Panc1 (cell line): ENCODE measurements around the gene GPHA2. TPM values are rescaled to one million over a fixed set of nuclear protein-coding genes. Genes with fewer than 3 reads are reported as not detected.

Source experiments
- ATAC-seq: fragments of 200-7000 bp; cut with Tn5 transposase; 2 replicates; pipeline ENCODE4 v1.9.1; 2020; ENCODE audit warnings: mild to moderate bottlenecking, moderate library complexity
- BruUV-seq: library from RNA; stranded (reverse); fragments of 400-500 nt; replicated peaks from 2 replicates; lab custom pipeline; 2021; lab: Mats Ljungman, UMichigan
- CTCF ChIA-PET: fragments of 300-600 bp; sonication (Branson Sonifier 250); formaldehyde crosslinking; loops from one replicate; lab custom pipeline; 2022; ENCODE audit warnings: antibody characterized with exemption; lab: Charles Lee
- POLR2A ChIA-PET: fragments of 300-600 bp; sonication (Branson Sonifier 250); formaldehyde crosslinking; loops from one replicate; lab custom pipeline; 2022; ENCODE audit warnings: antibody characterized with exemption; lab: Charles Lee
- DNase-seq: peaks from one replicate; pipeline ENCODE4 v3.0.0-alpha.2; 2010; ENCODE audit warnings: low read depth, low spot score
- H3K27ac ChIP-seq: 2 replicates; pipeline ENCODE4 v1.5.1; 2011; ENCODE audit warnings: mild to moderate bottlenecking, low read length, inconsistent platforms
- H3K27me3 ChIP-seq: fragments of 200-500 bp; sonication (Bioruptor generic); 2 replicates; pipeline ENCODE4 v1.6.0; 2014; ENCODE audit warnings: low read length, inconsistent platforms; ENCODE audit not compliant: control insufficient read depth, insufficient read depth
- H3K36me3 ChIP-seq: fragments of 200-500 bp; sonication (Bioruptor generic); 2 replicates; pipeline ENCODE4 v1.5.1; 2014; ENCODE audit warnings: inconsistent platforms, mild to moderate bottlenecking, low read length, moderate library complexity; ENCODE audit not compliant: control insufficient read depth, insufficient read depth
- H3K4me1 ChIP-seq: 2 replicates; pipeline ENCODE4 v1.5.1; 2011; ENCODE audit warnings: inconsistent platforms, mild to moderate bottlenecking, low read length, moderate library complexity; ENCODE audit not compliant: control insufficient read depth, insufficient read depth
- H3K4me3 ChIP-seq, 2 experiments: 2 replicates each; pipeline ENCODE4 v1.5.1; 2011 to 2012; ENCODE audit warnings: low read depth in 2 of 2, low read length in 2 of 2, mild to moderate bottlenecking in 2 of 2, inconsistent platforms in 1 of 2, moderate library complexity in 1 of 2
- H3K9me3 ChIP-seq: fragments of 200-500 bp; sonication (Bioruptor generic); 2 replicates; pipeline ENCODE4 v1.5.1; 2014; ENCODE audit warnings: low read depth, mild to moderate bottlenecking, inconsistent platforms, low read length, moderate library complexity; ENCODE audit not compliant: control insufficient read depth, insufficient read depth
- POLR2AphosphoS5 ChIP-seq: IDR thresholded peaks from 2 replicates; pipeline ENCODE4 v1.6.1; 2012; ENCODE audit warnings: mild to moderate bottlenecking, low read depth, low read length, moderate library complexity
- SIN3A ChIP-seq: IDR thresholded peaks from 2 replicates; pipeline ENCODE4 v1.6.1; 2012; ENCODE audit warnings: low read depth, mild to moderate bottlenecking, low read length, moderate library complexity, borderline replicate concordance; ENCODE audit not compliant: insufficient read depth
- TCF7L2 ChIP-seq: IDR thresholded peaks from 2 replicates; pipeline ENCODE4 v1.6.1; 2011; ENCODE audit warnings: mild to moderate bottlenecking, low read depth, low read length, inconsistent platforms
- in situ Hi-C: cut with HindIII; loops from 2 replicates; pipeline ENCODE4 v1.10.0; 2016; ENCODE audit warnings: low sequenced_read_pairs, low pct_unique_long_range_greater_than_20kb
- intact Hi-C: fragments of 100-400 bp; cut with micrococcal nuclease; formaldehyde crosslinking; loops from one replicate; pipeline ENCODE4 v1.10.0; 2022; ENCODE audit not compliant: unreplicated experiment
- total RNA-seq: library from RNA; stranded (reverse); gene quantifications from one replicate; pipeline ENCODE4 v1.2.1, GENCODE V29; 2021; ENCODE audit not compliant: unreplicated experiment
- TF ChIP-seq, protein P1 (sequence below), 2 experiments: IDR thresholded peaks; 2 replicates each; pipeline ENCODE4 v1.6.1; 2011 to 2012; ENCODE audit warnings: low read depth in 2 of 2, control low read depth in 1 of 2, low read length in 1 of 2, mild to moderate bottlenecking in 1 of 2, moderate library complexity in 1 of 2; ENCODE audit not compliant: insufficient read depth in 1 of 2
- TF ChIP-seq, protein P2 (sequence below): fragments of 450-650 bp; IDR thresholded peaks from 2 replicates; pipeline ENCODE4 v1.5.1; 2017; ENCODE audit warnings: mild to moderate bottlenecking

Gene GPHA2
- total RNA-seq, 1 experiment from 2014 or later, result not detected

DNA sequence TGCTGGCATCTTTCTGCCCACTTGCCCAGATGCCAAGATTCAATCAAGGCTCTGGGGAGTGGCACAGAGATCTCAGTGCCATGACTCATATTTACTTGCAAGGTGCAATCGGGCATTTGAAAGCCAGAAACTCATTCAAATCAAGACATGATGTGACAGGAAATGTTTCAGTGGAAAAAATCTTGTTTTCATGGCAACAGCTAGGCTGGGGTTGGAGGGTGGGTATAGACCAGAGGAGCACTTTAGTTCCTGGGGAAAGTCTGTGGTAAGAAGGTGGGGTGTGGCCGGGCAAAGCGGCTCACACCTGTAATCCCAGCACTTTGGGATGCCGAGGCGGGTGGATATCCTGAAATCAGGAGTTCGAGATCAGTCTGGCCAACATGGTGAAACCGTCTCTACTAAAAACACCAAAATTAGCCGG, 35.0 kb upstream of the GPHA2 start:
- no peak for ATAC-seq
- in situ Hi-C loops (no loop called here), intact Hi-C loops (no loop called here)
- no peak for DNase-seq
- no peaks in the 10 kb centered on the region for H3K36me3 ChIP-seq
- H3K27me3 ChIP-seq, result no peaks in the 10 kb centered on the region
- H3K27ac ChIP-seq, result no peak overlapping the region
- no peak for TF ChIP-seq TCF7L2
- H3K9me3 ChIP-seq, result no peaks in the 10 kb centered on the region
- H3K4me3 ChIP-seq, result no peak overlapping the region
- CTCF ChIA-PET, result interaction anchor here (0.6 kb wide), 1 partner anchor 14 kb away, joined by 11 read pairs; no protein-coding TSS in a partner anchor
- no TSS peak for BruUV-seq
- POLR2A ChIA-PET, result no interaction called here
- no peaks in the 10 kb centered on the region for H3K4me1 ChIP-seq

DNA sequence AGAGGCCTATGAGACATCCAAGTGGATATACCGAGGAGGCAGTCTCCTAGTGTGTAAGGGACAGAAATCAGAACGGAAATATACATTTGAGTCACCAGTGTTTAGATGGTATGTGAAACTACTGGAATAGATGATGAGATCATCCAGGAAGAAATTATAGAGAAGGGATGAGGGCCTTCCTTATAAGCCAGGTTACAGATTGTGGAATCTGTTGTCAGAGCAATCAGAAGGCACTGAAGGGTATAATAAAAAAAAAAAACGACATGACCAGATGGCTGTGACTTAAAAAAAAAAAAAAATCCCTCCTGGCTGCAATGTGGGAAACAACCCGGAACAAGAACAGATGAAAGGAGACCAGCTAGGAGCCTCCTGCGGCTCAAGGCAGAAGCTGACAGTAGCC, 33.5 kb upstream of the GPHA2 start:
- TF ChIP-seq, protein P1, sequence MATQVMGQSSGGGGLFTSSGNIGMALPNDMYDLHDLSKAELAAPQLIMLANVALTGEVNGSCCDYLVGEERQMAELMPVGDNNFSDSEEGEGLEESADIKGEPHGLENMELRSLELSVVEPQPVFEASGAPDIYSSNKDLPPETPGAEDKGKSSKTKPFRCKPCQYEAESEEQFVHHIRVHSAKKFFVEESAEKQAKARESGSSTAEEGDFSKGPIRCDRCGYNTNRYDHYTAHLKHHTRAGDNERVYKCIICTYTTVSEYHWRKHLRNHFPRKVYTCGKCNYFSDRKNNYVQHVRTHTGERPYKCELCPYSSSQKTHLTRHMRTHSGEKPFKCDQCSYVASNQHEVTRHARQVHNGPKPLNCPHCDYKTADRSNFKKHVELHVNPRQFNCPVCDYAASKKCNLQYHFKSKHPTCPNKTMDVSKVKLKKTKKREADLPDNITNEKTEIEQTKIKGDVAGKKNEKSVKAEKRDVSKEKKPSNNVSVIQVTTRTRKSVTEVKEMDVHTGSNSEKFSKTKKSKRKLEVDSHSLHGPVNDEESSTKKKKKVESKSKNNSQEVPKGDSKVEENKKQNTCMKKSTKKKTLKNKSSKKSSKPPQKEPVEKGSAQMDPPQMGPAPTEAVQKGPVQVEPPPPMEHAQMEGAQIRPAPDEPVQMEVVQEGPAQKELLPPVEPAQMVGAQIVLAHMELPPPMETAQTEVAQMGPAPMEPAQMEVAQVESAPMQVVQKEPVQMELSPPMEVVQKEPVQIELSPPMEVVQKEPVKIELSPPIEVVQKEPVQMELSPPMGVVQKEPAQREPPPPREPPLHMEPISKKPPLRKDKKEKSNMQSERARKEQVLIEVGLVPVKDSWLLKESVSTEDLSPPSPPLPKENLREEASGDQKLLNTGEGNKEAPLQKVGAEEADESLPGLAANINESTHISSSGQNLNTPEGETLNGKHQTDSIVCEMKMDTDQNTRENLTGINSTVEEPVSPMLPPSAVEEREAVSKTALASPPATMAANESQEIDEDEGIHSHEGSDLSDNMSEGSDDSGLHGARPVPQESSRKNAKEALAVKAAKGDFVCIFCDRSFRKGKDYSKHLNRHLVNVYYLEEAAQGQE (IDR thresholded peaks at IDR 0.05; ENCODE audit: insufficient read depth in 1 of 2, low read depth in 2 of 2, low read length in 1 of 2), result no peak
- TF ChIP-seq POLR2AphosphoS5 (no peak), SIN3A (no peak), TCF7L2 (no peak)
- TF ChIP-seq, protein P2, sequence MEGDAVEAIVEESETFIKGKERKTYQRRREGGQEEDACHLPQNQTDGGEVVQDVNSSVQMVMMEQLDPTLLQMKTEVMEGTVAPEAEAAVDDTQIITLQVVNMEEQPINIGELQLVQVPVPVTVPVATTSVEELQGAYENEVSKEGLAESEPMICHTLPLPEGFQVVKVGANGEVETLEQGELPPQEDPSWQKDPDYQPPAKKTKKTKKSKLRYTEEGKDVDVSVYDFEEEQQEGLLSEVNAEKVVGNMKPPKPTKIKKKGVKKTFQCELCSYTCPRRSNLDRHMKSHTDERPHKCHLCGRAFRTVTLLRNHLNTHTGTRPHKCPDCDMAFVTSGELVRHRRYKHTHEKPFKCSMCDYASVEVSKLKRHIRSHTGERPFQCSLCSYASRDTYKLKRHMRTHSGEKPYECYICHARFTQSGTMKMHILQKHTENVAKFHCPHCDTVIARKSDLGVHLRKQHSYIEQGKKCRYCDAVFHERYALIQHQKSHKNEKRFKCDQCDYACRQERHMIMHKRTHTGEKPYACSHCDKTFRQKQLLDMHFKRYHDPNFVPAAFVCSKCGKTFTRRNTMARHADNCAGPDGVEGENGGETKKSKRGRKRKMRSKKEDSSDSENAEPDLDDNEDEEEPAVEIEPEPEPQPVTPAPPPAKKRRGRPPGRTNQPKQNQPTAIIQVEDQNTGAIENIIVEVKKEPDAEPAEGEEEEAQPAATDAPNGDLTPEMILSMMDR, result no peak
- intact Hi-C loops, result no loop called here
- no peaks in the 10 kb centered on the region for H3K36me3 ChIP-seq
- DNase-seq (peak; percentile 65), ATAC-seq (peak; percentile 50)
- no peak overlapping the region for H3K27ac ChIP-seq
- CTCF ChIA-PET, result no interaction called here
- BruUV-seq, result no TSS peak
- in situ Hi-C loops, result no loop called here
- POLR2A ChIA-PET, result interaction anchor here (0.6 kb wide), 1 partner anchor 66 kb away, joined by 3 read pairs; no protein-coding TSS in a partner anchor
- H3K27me3 ChIP-seq, result no peaks in the 10 kb centered on the region
- H3K4me1 ChIP-seq, result no peaks in the 10 kb centered on the region
- no peak overlapping the region for H3K4me3 ChIP-seq
- H3K9me3 ChIP-seq, result no peaks in the 10 kb centered on the region

DNA sequence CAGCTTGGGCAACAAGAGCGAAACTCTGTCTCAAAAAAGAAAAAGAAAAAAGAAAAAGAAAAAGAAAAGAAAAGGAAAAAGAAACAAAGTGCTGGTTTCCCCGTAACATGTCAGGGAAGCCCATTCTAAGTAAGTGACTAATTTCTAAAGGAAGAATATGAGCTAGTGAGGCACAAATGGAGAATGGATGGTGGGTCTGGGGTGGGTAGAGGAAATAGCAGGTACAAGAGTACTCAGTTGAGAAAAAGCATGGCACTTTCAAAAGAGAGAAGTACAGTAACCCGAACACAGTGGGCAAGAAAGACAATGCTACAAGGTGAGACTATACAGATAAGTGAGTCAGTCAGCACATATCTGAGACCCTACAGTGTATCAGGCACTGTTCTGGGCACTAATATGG, 31.7 kb upstream of the GPHA2 start:
- no peaks in the 10 kb centered on the region for H3K4me1 ChIP-seq
- DNase-seq, result no peak
- in situ Hi-C loops, result no loop called here
- no peak overlapping the region for H3K27ac ChIP-seq
- POLR2A ChIA-PET, result no interaction called here
- no peaks in the 10 kb centered on the region for H3K36me3 ChIP-seq
- ATAC-seq, result no peak
- TF ChIP-seq, protein P2, result no peak
- TF ChIP-seq POLR2AphosphoS5 (no peak), TCF7L2 (no peak), SIN3A (no peak)
- TF ChIP-seq, protein P1 (IDR thresholded peaks at IDR 0.05; ENCODE audit: insufficient read depth in 1 of 2, low read depth in 2 of 2, low read length in 1 of 2), result no peak
- no peaks in the 10 kb centered on the region for H3K9me3 ChIP-seq
- BruUV-seq, result no TSS peak
- CTCF ChIA-PET, result no interaction called here
- H3K4me3 ChIP-seq, result no peak overlapping the region
- H3K27me3 ChIP-seq, result no peaks in the 10 kb centered on the region
- intact Hi-C loops, result no loop called here
